Activated CD4-positive, alpha-beta T cell treated with anti-CD3 and anti-CD28 coated beads, Interleukin-2, Interleukin-6, amounts not matched to agents 100 ng/mL and 50 ng/mL, durations not matched to agents 16 hours and 8 hours (primary cell): ENCODE results near the gene HSPA12A.
"Not testable (repeated sequence)": the region's sequence is repeated elsewhere in the genome, so short reads cannot be mapped to it uniquely, and the experiment has no call there.

Experiments used
- DNase-seq: peaks from one replicate; pipeline ENCODE4 v3.0.0-alpha.2; 2020

HSPA12A gene

GRCh38 chr10:116713846-116714245, 28.5 kb downstream of the HSPA12A start:
- no peak for DNase-seq

GRCh38 chr10:116712989-116713543, 29.3 kb downstream of the HSPA12A start:
- DNase-seq: no peak

GRCh38 chr10:116712519-116712918, 29.8 kb downstream of the HSPA12A start:
- no peak for DNase-seq

GRCh38 chr10:116711803-116712202, 30.6 kb downstream of the HSPA12A start:
- not testable (repeated sequence) for DNase-seq

GRCh38 chr10:116710076-116710475, 32.3 kb downstream of the HSPA12A start:
- no peak for DNase-seq

GRCh38 chr10:116708877-116709276, 33.5 kb downstream of the HSPA12A start:
- no peak for DNase-seq

GRCh38 chr10:116708391-116708821, 34.0 kb downstream of the HSPA12A start:
- no peak for DNase-seq

GRCh38 chr10:116707981-116708380, 34.4 kb downstream of the HSPA12A start:
- no peak for DNase-seq

GRCh38 chr10:116706281-116706680, 36.1 kb downstream of the HSPA12A start:
- no peak for DNase-seq

GRCh38 chr10:116705498-116705897, 36.9 kb downstream of the HSPA12A start:
- DNase-seq: no peak

GRCh38 chr10:116704926-116705325, 37.4 kb downstream of the HSPA12A start:
- DNase-seq: no peak

- no peak for DNase-seq
These were observed 40.2 kb downstream of the HSPA12A start for GRCh38 chr10:116702165-116702564.

- DNase-seq: no peak
These were observed 42.8 kb downstream of the HSPA12A start for GRCh38 chr10:116699471-116700150.

GRCh38 chr10:116699049-116699448, 43.3 kb downstream of the HSPA12A start:
- DNase-seq: no peak

GRCh38 chr10:116698364-116698763, 44.0 kb downstream of the HSPA12A start:
- no peak for DNase-seq

GRCh38 chr10:116697816-116698215, 44.5 kb downstream of the HSPA12A start:
- no peak for DNase-seq

- no peak for DNase-seq
These were observed 45.4 kb downstream of the HSPA12A start for GRCh38 chr10:116696919-116697318.

- DNase-seq: no peak
These were observed 47.5 kb downstream of the HSPA12A start for GRCh38 chr10:116694927-116695268.

- no peak for DNase-seq
These were observed 48.0 kb downstream of the HSPA12A start for GRCh38 chr10:116694243-116694926.

- DNase-seq: no peak
These were observed 50.1 kb downstream of the HSPA12A start for GRCh38 chr10:116692225-116692624.

GRCh38 chr10:116691635-116692034, 50.7 kb downstream of the HSPA12A start:
- DNase-seq: no peak

- DNase-seq: no peak
These were observed 51.7 kb downstream of the HSPA12A start for GRCh38 chr10:116690356-116691322.

GRCh38 chr10:116689744-116690143, 52.6 kb downstream of the HSPA12A start:
- no peak for DNase-seq
